Measurements from ENCODE around the gene ASTN2.

The ASTN2 gene

DNA sequence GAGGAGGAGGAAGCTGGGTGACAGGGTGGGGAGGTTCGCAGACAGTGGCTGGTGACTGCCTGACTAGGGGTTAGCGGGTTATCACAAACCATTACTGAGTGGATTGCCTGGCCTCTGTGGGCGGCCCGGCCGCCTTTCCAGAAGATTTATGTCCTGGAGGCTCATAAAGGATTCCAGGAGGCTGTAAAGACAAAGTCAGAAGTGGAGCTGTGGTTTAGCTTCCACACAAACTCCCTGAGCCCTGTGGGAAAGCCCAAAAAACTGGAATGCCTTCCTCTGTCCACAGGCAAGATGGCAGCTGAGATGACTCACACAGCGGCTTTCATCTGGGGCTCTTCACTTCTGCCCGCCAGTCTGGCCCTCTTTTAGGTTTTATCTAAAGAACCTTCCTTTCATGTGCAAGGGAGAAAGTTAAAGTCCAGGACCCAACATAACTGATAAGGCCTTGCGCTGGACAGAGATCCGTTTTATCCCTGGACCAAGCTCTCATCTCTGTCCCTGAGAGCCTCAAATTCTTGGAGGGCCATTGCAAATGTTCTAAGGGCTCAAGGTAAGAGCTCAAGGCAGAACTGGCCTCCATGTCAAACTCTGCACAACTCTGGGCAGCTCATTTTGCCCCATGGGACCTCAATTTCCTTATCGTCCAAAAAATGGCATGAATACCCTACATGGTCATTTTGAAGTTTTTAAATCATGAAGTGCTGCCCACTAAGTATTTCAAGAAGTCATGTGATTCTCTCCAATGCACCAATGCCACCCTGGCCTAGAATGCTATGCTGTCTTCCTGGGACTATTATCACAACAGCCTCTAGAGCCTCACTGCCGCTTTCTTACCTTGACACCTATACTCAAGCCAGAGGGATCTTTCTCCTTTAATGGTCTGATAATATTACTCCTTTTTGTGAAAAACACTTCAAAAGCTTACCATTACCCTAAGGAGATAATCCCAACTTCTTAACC is 977.2 kb downstream of the ASTN2 start:
- Histone ChIP-seq H3K27me3 (ENCODE audit: insufficient read depth, low read length) (no peaks in the 10 kb centered on the region), H3K4me3 (ENCODE audit: low read length) (no peak overlapping the region)

DNA sequence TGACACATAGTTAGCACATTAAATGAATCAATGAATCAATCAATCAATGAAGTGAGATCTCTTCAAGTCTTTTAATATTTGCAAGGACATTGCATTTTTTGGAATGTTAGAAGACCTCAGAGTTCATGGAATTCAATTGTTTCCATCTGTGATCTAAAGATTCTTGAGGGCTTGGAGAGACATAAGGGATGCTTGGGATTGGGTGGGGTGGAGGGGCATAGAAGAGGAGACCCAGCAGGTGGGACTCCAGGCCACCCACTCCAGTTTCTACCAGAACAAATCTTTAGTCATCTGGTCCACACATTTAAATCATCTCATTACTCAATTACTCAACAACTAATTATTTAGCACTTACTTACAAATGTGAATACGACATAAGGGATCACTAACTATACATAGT is 978.7 kb downstream of the ASTN2 start:
- no peaks in the 10 kb centered on the region for H3K36me3 ChIP-seq (ENCODE audit: insufficient read depth, low read length)
- H3K27me3 ChIP-seq (ENCODE audit: insufficient read depth, low read length): no peaks in the 10 kb centered on the region
- no peak overlapping the region for H2AFZ ChIP-seq (ENCODE audit: low read depth, low read length)
- no peak overlapping the region for H3K4me3 ChIP-seq (ENCODE audit: low read length)
- H3K4me1 ChIP-seq (ENCODE audit: insufficient read depth, low read length): no peaks in the 10 kb centered on the region
- no peaks in the 10 kb centered on the region for H3K9me3 ChIP-seq (ENCODE audit: low read length)

More for the DNA sequence above, 977.2 kb downstream of the ASTN2 start:
- H2AFZ ChIP-seq (ENCODE audit: low read depth, low read length): no peak overlapping the region
- no peaks in the 10 kb centered on the region for H3K9me3 ChIP-seq (ENCODE audit: low read length)
- H3K36me3 ChIP-seq (ENCODE audit: insufficient read depth, low read length): no peaks in the 10 kb centered on the region
- H3K4me1 ChIP-seq (ENCODE audit: insufficient read depth, low read length): no peaks in the 10 kb centered on the region

DNA sequence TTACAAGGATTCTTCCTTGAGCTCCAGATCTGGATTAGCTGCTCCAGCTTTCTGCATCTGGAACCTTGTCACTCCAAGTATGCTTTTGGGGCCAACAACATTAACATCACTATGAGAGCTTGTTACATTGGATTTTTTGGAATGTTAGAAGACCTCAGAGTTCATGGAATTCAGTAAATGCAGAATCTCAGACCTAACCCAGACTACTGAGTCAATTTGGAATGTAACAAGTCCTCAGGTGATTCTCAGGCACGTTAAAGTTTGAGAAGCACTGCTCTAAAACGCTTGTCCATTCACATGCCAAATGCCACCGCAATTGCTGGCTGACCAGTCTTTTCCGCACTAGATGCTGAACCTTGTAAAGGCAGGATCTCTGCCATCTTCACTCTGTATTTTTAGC is 979.2 kb downstream of the ASTN2 start:
- no peaks in the 10 kb centered on the region for H3K27me3 ChIP-seq (ENCODE audit: insufficient read depth, low read length)
- H3K36me3 ChIP-seq (ENCODE audit: insufficient read depth, low read length): no peaks in the 10 kb centered on the region
- no peaks in the 10 kb centered on the region for H3K4me1 ChIP-seq (ENCODE audit: insufficient read depth, low read length)
- H3K9me3 ChIP-seq (ENCODE audit: low read length): no peaks in the 10 kb centered on the region
- H2AFZ ChIP-seq (ENCODE audit: low read depth, low read length): no peak overlapping the region
- no peak overlapping the region for H3K4me3 ChIP-seq (ENCODE audit: low read length)

DNA sequence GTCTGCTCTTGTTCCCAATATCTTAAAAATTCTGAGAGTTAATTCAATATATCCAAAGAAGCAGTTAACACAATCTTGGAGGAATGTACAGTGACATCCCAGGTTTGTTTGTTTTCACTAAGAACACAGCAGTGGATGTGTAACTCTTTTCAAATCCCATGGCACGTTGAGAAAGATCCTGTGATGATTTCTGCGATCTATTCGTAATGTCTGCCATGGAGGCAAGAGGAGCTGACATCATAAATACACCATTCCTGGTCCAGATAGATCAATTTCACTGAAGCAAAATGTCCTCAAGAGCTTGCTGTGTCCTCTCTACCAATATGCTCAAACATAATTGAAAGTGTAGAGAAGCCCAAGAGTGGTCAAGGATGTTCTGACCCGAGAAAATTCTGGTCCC is 980.5 kb downstream of the ASTN2 start:
- H3K27me3 ChIP-seq (ENCODE audit: insufficient read depth, low read length): no peaks in the 10 kb centered on the region
- H3K4me3 ChIP-seq (ENCODE audit: low read length): no peak overlapping the region
- no peaks in the 10 kb centered on the region for H3K9me3 ChIP-seq (ENCODE audit: low read length)
- H3K36me3 ChIP-seq (ENCODE audit: insufficient read depth, low read length): no peaks in the 10 kb centered on the region
- H2AFZ ChIP-seq (ENCODE audit: low read depth, low read length): no peak overlapping the region
- H3K4me1 ChIP-seq (ENCODE audit: insufficient read depth, low read length): no peaks in the 10 kb centered on the region

DNA sequence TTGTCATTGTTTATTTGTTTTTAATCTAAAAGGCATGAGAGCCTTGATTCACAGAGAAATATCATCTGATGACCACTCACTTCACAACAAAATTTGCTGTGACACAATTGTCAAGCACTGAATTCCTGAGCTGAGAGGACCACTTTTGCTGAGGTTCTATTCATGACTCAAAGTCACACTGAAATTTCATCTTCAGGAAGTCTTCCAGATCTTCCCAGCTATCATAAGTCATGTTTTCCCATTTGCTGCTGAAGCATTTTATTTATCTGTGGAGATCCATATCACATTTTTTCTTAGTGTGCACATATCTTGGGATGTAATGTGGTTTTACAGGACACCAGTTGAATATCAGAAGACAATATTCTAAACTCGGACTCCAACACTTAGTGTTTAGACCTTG is 982.8 kb downstream of the ASTN2 start:
- Histone ChIP-seq H3K36me3 (ENCODE audit: insufficient read depth, low read length) (no peaks in the 10 kb centered on the region), H2AFZ (ENCODE audit: low read depth, low read length) (no peak overlapping the region), H3K4me3 (ENCODE audit: low read length) (no peak overlapping the region), H3K4me1 (ENCODE audit: insufficient read depth, low read length) (no peaks in the 10 kb centered on the region), H3K9me3 (ENCODE audit: low read length) (no peaks in the 10 kb centered on the region), H3K27me3 (ENCODE audit: insufficient read depth, low read length) (no peaks in the 10 kb centered on the region)

DNA sequence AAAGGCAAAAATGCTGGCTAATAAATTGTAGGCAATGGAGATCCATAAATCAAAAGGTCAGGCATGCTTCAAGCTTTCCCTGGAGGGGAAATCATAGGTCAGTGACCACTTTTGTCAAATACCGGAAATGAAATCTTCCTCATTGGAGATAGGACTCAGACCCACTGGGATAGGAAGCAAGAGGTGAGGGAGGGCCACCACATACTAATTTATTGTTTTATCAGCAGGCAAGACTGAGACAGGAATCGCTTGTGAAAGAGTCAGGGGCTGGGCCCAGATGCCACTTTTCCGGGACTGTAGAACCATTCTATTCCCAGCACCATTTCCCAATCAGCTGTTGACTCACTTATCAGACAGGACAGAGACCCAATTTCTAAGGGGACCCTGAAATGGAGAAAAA is 984.0 kb downstream of the ASTN2 start:
- Histone ChIP-seq H2AFZ (ENCODE audit: low read depth, low read length) (no peak overlapping the region), H3K36me3 (ENCODE audit: insufficient read depth, low read length) (no peaks in the 10 kb centered on the region), H3K9me3 (ENCODE audit: low read length) (no peaks in the 10 kb centered on the region), H3K4me1 (ENCODE audit: insufficient read depth, low read length) (no peaks in the 10 kb centered on the region), H3K27me3 (ENCODE audit: insufficient read depth, low read length) (no peaks in the 10 kb centered on the region), H3K4me3 (ENCODE audit: low read length) (no peak overlapping the region)

DNA sequence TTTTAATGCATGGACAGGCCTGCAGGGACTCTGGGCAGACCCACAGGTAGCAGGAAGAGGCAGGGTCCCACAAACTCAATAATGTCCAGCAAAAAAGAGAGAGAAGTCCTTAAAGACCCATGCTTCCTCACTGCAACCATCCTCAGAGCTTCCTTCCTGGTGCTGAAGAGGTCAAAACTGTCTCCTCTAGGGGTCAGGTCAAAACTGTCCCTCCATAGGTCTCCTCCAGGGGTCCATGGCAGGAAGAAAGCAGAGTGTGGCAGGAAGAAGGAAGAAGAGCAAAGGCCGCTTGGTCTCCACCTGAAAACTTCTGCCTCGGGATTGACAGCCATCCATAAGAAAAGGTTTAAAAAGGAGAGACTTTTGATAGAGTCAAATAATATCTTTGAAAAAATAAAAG is 989.6 kb downstream of the ASTN2 start:
- H3K27me3 ChIP-seq (ENCODE audit: insufficient read depth, low read length): no peaks in the 10 kb centered on the region
- no peaks in the 10 kb centered on the region for H3K4me1 ChIP-seq (ENCODE audit: insufficient read depth, low read length)
- H3K9me3 ChIP-seq (ENCODE audit: low read length): no peaks in the 10 kb centered on the region
- no peak overlapping the region for H3K4me3 ChIP-seq (ENCODE audit: low read length)
- H3K36me3 ChIP-seq (ENCODE audit: insufficient read depth, low read length): no peaks in the 10 kb centered on the region
- no peak overlapping the region for H2AFZ ChIP-seq (ENCODE audit: low read depth, low read length)

DNA sequence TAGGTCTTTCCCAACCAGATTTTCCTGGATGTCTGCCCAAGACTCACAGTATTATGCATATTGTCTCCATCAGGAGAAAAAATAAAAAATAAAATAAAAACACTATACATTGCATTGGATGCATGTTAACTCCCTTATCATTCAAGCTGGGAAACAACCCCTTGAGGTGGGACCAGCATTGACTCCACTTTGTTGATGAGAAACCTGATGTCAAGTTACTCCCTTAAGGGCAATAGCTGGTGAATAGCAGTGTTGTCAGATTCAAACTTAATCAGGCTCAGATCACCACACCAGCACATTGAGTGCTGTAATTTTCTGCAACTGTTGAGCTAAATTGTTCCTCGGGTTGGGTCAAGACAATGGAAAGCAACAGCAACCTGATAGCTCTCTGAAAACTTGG is 991.7 kb downstream of the ASTN2 start:
- Histone ChIP-seq H2AFZ (ENCODE audit: low read depth, low read length) (no peak overlapping the region), H3K27me3 (ENCODE audit: insufficient read depth, low read length) (no peaks in the 10 kb centered on the region), H3K4me3 (ENCODE audit: low read length) (no peak overlapping the region), H3K36me3 (ENCODE audit: insufficient read depth, low read length) (no peaks in the 10 kb centered on the region), H3K9me3 (ENCODE audit: low read length) (no peaks in the 10 kb centered on the region), H3K4me1 (ENCODE audit: insufficient read depth, low read length) (no peaks in the 10 kb centered on the region)

DNA sequence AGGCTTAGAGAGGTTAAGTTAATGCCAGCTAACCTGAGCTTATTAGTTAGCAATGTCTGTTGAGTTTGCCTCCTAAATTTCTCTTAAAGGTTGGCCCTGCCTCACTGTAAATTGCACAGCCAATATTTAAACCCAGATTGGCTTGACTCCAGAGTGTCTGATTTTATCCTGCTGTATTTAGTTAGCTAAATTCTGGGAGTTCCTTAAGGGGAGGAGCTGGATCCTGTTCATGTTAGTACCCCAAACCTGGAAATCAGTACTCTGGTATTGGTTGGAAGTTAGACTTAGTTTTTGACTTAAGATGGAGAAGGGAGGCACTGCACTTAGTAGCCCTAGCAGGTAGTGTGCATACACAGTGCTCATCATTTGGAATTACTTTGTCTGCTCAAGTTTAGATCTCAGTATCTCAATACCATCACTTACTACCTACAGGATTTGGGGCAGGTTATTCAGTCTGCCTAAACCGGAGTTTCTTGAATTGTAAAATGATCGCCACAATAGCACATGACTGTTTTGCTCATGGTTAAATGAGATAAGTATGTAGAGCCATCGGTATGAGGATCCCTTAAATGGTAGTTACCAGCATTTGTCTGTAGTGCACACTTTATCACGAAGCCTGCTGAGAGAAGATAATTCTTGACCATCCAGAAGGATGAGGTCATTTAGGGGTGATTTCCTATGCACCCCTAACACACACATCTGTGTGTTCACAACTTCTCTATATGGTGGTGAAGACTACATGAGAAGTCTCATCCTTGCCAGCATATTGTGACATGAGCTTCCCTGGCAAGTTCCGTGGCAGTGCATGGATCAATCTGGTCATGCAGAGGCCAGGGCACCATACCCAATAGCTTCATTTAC is 992.5 kb downstream of the ASTN2 start:
- no peaks in the 10 kb centered on the region for H3K4me1 ChIP-seq (ENCODE audit: insufficient read depth, low read length)
- H3K36me3 ChIP-seq (ENCODE audit: insufficient read depth, low read length): no peaks in the 10 kb centered on the region
- H3K27me3 ChIP-seq (ENCODE audit: insufficient read depth, low read length): no peaks in the 10 kb centered on the region
- H3K9me3 ChIP-seq (ENCODE audit: low read length): no peaks in the 10 kb centered on the region
- H2AFZ ChIP-seq (ENCODE audit: low read depth, low read length): no peak overlapping the region
- no peak overlapping the region for H3K4me3 ChIP-seq (ENCODE audit: low read length)

DNA sequence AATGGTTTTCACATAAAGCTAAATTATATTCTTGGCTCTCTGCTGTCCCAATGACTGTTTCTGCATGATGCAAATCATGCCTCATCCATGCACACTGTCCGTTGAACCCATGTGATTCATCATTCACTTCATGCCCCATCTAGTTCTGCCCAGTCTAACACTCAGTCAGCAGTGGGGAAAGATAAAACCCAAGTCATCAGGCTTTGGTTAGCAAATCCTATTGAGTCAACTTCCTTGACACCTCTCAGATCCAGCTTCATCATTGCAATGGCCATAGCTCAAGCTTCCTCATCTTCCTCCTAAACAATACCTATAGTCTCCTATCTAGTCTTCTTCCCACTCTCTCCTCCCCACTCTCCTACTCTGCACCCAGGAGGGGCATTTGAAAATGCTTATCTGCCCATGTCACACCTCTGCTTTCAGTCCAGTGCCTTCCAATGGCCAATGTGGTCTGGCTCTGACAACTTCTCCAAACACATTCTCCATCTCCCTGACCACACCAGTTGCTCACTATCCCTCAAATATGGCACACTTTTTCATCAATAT is 993.8 kb downstream of the ASTN2 start:
- no peaks in the 10 kb centered on the region for H3K36me3 ChIP-seq (ENCODE audit: insufficient read depth, low read length)
- H2AFZ ChIP-seq (ENCODE audit: low read depth, low read length): no peak overlapping the region
- H3K4me1 ChIP-seq (ENCODE audit: insufficient read depth, low read length): no peaks in the 10 kb centered on the region
- H3K9me3 ChIP-seq (ENCODE audit: low read length): no peaks in the 10 kb centered on the region
- no peak overlapping the region for H3K4me3 ChIP-seq (ENCODE audit: low read length)
- no peaks in the 10 kb centered on the region for H3K27me3 ChIP-seq (ENCODE audit: insufficient read depth, low read length)

DNA sequence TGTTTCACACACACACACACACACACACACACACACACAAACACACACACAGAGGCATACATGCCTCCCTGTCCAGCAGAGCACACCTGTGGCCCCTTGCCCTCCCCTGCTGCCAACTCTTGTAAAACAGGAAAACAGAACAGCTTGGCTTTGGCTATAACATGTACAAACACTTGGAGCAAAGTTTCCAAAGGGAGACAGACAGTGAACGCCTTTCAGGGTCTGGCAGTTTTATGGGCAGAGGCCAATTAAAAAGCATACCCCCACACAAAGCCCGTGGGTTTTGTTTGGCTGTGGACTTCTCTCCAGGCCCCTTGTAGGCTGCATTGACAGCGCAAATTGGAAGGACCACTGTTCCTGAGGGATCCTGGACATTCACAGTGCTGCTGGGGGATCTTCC is 995.7 kb downstream of the ASTN2 start:
- Histone ChIP-seq H3K36me3 (ENCODE audit: insufficient read depth, low read length) (no peaks in the 10 kb centered on the region), H3K27me3 (ENCODE audit: insufficient read depth, low read length) (no peaks in the 10 kb centered on the region), H2AFZ (ENCODE audit: low read depth, low read length) (no peak overlapping the region), H3K4me1 (ENCODE audit: insufficient read depth, low read length) (no peaks in the 10 kb centered on the region), H3K4me3 (ENCODE audit: low read length) (no peak overlapping the region), H3K9me3 (ENCODE audit: low read length) (no peaks in the 10 kb centered on the region)

DNA sequence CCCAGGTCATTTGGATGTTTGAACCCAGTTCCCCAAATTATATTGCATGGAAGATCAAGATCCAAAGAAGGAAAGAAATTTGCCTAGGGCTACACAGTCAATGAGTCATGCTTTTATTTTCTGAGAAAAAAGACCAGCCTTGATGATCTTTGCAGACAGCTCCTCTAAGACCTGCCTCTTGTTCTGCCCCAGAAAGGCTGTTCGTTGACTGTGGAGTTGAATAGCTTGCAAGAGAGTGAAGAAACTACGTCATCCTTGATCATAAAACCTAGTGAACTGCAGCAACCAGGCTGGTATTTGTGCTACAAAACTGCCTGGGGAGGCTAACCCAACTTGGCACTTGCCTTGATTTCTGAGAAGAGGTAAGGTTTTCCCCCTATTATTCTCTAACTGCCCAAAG is 997.4 kb downstream of the ASTN2 start:
- Histone ChIP-seq H3K27me3 (ENCODE audit: insufficient read depth, low read length) (no peaks in the 10 kb centered on the region), H3K4me1 (ENCODE audit: insufficient read depth, low read length) (no peaks in the 10 kb centered on the region), H3K4me3 (ENCODE audit: low read length) (no peak overlapping the region), H3K9me3 (ENCODE audit: low read length) (no peaks in the 10 kb centered on the region), H2AFZ (ENCODE audit: low read depth, low read length) (no peak overlapping the region), H3K36me3 (ENCODE audit: insufficient read depth, low read length) (no peaks in the 10 kb centered on the region)

DNA sequence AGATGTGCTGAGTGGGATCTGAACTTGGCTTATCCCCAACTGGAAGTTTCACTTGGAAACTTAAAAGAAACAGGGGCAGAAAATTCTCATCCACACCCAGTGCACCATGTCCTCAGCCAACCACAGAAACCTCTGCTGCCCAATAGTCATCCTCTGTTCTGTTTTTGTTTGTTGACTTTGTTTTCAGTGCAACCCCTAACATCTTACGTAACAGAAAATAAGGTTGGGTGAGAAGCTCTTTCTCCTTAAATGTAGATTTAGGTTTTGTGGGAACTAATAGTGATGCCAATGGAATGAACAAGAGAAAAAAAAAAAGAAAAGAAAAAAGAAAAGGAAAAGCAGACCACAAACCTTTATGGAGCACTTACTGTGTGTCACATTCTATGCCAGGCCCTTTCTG is 998.4 kb downstream of the ASTN2 start:
- Histone ChIP-seq H3K36me3 (ENCODE audit: insufficient read depth, low read length) (no peaks in the 10 kb centered on the region), H3K9me3 (ENCODE audit: low read length) (no peaks in the 10 kb centered on the region), H3K4me1 (ENCODE audit: insufficient read depth, low read length) (no peaks in the 10 kb centered on the region), H2AFZ (ENCODE audit: low read depth, low read length) (no peak overlapping the region), H3K4me3 (ENCODE audit: low read length) (no peak overlapping the region), H3K27me3 (ENCODE audit: insufficient read depth, low read length) (no peaks in the 10 kb centered on the region)
